PFSK-1 (cell line): ENCODE results near the gene SMIM44.

ENCODE experiments used
- SIN3A ChIP-seq: IDR thresholded peaks from 2 replicates; pipeline ENCODE4 v1.6.1; 2012; ENCODE audit warnings: mild to moderate bottlenecking, low read length, moderate library complexity, borderline replicate concordance; ENCODE audit not compliant: insufficient read depth
- TAF1 ChIP-seq: IDR thresholded peaks from 2 replicates; pipeline ENCODE4 v1.6.1; 2012; ENCODE audit warnings: low read length, control low read depth, borderline replicate concordance; ENCODE audit not compliant: insufficient read depth

GRCh38 chr19:3471954-3472655 is 11.1 kb downstream of the SMIM44 start:
- TF ChIP-seq TAF1 = no peak
- TF ChIP-seq SIN3A = no peak
